GM18867 (cell line): ENCODE data around the gene HBS1L.

Experiments used
- ATAC-seq: cut with Tn5 transposase; IDR thresholded peaks from one replicate; pipeline ENCODE4 v1.9.1; 2021; ENCODE audit warnings: mild to moderate bottlenecking, moderate library complexity; ENCODE audit not compliant: unreplicated experiment

The HBS1L gene

DNA sequence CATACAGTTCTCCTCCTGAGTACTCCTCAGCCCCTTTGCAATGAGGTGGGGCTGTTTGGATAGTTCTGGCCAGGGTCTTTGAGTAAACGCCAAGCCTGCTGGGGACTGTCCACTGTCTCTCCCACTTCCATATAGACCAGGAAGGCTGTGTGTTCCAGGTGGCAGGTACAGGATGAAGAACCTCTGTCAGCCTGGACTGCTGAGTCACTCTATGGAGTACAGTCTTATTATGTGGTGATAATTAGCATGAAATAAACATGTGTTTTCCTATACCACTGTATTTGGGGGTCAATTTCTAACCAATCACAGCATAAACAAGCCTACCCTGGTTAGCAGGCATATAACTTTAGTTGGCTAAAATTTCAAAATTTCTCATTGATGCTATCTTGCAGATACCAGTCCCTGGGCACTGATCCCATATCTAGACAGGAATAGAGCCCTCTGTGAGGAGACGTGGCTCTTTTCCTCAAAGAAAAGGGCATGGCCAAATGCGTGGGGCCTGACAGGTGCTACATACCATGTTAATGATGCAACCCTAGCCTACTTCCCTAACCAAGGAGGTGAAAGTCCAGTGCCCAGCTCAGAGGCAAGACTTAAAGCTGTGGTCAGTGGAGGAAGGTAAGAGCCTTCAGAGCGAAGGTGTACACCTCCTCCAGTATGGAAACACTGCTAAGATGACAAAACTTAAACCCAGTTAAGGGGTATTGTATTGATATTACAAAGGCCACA, 100.2 kb downstream of the HBS1L start:
- no peak for ATAC-seq

DNA sequence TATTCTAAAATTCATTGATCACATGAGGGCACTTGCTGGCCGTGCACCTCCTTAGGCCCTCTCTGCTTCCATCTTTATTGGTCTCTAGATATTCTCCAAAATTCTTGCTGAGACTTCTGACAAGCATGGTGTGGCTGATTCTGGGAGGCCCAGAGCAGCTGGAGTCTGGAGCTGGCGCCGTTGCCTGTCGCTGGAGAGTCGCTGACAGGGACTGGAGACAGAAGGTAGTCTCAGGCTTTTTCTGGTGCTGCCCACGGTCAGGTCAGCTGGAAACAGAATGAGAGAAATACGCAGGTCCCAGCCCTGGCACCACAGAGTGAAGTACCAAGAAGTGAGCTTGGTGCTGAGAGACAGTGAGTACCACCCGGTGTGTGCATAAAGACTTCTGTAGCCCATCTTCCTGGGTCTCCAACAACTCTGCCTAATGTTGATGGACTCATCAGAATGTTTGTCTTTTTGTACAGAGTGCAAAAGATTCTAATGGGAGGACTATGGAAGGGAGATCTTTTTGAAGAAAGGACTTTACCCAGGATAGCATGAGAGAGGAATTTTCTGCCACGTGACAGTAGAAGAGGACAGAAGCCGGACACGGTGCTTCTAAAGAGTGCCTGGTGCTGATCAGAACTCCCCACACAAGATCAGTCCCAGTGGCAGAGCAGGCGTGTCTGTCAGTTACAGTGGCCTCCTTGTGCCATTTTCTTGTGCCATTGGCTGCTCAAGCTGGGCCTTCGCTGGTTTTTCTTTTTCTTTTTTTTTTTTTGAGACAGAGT, 102.9 kb downstream of the HBS1L start:
- no peak for ATAC-seq

DNA sequence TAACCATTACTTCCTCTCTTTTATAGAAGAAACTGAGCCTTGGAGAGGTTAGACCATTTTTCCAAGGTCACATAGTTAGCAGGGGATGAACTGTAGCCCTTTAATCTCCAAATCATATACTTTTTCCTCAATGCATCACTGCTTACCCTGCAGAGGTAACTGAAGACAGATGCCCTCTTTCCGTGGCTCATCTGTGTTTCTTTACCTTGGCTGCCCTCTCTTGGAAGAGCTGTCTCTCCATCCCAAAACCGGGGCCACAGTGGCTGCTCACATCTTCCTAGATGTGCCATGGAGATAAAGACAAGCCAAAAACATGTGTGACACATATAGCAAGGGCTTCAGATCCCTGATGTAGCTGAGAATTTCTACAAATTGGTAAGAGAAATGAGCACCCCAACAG, 104.1 kb downstream of the HBS1L start:
- ATAC-seq, result no peak

DNA sequence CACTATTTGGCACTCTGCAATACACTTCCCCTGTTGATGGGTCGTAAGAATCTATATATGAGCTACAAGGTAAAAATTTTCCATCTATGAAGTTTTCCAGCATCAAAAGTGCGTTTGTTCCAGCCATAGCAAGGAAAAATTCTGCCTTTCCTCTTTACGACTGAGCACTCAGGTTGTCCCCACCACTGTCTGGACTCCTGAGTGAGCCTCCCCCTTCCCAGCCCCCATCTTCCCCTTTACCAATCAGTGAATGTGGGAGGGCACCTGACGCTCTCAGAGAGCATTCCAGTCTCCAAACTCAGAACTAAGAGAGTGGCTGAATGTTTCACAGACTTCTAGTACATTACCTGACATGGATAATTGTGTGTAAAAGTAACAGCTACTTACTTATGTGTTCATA, 104.7 kb downstream of the HBS1L start, which contains the start of gene ALDH8A1:
Gene ALDH8A1, minus strand, starts transcription at position 175 of the 400 bp plus-strand sequence. Its CDS starts 48 bp downstream, at position 127.
- no peak for ATAC-seq

DNA sequence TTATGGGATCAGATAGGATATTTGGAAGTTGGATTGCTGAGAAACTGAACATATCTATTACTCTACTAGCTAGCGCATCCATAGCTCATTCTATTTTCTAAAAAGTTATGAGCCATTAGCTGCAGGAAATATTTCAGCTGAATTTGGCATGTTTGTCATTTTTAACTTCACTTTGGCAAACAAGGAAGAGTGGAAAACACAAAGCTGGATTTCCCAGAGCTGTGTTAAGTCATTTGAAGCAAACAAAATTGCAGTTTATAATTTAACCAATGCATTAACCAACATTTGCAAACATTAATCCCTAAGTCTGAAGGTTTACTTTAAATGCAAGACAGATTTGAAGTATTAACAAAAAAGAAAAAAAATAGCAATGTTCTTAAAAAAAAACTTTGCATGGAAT, 105.9 kb downstream of the HBS1L start:
- no peak for ATAC-seq

DNA sequence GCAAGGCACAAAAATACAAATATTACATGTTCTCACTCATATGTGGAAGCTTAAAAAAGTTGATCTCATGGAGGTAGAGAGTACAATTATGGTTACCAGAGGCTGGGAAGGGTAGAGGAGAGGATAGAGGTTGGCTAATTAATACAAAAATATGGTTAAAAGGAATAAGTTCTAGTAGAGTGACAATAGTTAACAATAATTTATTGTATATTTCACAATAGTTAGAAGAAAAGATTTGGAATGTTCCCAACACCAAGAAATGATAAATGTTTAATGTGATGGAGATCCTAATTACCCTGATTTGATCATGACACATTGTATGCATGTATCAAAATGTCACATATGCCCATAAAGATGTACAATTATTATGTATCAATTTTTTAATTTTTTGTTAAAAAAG, 106.5 kb downstream of the HBS1L start:
- no peak for ATAC-seq

DNA sequence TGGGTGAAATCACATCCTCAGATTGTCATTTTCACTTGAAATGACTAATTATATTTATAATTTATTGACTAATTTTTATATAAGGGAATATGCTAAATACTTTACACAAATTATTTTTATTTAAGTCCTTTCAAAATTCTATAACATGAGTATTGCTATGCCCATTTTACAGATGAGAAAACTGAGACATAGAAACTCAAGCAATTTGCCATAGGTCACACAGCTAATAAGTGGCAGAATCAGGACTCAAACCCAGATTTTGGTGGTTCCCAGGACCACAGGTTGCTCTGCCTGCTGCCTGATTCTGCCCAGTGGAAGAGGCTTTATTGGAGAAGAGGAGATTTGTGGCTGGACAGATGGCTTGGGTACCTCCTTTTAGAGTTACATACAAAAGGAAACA, 109.6 kb downstream of the HBS1L start:
- ATAC-seq, result no peak

DNA sequence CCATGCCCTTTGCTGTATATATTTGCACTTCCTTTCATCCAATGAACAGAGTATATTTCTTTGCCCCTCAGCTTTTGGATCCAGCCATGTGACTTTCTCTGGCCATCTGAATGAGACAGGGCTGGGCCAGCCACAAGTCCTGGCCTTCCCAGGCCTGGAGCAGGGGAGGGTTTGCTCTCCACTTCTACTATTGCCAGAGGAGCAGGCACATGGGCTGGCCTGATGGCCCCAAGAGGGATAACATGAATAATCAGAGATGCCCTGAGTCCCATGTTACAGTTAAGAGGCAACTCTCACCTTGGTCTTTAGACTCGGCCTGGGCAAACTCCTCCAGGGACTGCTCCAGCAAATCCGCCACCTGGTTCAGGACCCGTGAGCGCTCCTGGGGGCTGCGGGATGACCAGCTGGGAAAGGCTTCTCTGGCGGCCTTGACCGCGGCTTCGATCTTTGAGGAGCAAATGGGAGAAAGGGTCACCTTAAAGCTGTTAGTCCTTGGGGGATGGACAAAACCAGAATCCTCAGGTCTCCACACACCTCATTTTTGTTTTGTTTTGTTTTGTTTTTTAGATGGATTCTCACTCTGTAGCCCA, 111.0 kb downstream of the HBS1L start:
- ATAC-seq, result no peak

DNA sequence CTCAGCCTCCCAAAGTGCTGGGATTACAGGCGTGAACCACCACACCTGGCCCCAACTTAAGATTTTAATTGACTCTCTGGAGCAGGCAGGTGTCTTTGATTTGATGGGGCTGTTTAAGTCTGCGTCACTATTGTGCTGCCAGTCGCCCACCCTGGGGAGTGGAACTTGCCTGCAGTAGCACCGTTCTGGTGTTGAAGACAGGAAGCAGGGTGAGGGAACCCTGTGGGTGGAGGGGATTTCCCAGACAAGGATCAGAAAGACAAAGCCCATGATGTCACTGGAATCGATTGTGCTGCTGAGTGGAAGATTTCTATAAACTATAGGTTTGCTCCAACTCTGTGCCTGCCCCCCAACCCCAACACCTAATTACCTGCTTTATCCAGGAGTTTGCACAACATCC, 115.7 kb downstream of the HBS1L start:
- peak; percentile 60 for ATAC-seq

DNA sequence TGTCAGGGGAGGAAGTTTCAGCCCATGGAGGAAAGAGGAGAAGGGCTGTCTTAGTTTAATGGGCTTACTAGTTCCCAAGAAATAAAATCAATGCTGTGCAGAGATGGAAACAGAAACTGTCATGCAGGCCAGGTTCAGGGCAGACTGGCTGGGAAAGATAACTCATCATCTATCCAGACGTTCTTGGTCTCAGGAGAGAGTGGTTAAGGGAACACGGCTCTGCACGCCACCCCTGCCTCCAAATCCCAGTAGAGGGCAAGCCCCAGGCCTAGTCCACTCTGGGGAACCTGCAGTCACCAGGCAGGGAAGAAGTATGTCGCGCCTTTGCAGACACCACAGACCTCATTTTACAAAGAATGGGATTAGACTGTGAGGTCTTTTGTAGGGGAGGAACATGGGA, 117.2 kb downstream of the HBS1L start:
- no peak for ATAC-seq

DNA sequence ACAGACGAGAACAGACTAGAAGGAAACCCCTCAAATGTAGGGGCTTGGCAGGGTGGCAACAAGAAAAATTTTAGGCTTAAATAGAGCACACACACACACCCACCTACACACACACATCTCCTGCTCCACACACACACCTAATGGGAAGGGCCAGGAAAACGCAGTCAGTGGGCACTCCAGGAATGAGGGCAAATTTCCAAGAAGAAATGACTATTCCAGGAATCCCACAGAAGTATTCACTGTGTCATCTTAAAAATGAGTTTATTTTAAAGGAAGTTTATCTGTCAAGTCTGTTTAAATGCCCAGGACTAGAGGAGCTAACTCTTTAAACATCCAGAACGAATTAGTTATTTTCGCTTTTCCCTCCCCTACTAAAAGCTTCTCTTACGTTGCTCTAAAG, 117.7 kb downstream of the HBS1L start:
- no peak for ATAC-seq

DNA sequence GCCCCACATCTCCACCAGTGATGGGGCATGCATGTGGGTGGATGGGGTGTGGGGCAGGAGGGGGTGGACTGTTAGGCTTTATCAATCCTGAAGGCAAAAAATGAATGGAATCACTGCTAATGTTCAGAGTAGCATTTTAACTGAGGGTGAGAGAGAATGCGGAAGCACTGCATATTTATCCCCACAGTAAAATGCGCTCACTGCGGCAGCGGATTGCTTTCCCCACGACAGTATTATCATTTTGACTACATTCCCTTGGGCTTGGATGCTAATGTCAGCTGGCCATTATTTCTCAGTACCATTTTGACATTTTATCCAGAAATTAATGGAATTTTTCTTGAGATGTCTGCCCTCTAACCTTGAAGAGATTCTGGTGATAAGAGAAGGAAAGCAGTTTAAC, 118.1 kb downstream of the HBS1L start:
- no peak for ATAC-seq

DNA sequence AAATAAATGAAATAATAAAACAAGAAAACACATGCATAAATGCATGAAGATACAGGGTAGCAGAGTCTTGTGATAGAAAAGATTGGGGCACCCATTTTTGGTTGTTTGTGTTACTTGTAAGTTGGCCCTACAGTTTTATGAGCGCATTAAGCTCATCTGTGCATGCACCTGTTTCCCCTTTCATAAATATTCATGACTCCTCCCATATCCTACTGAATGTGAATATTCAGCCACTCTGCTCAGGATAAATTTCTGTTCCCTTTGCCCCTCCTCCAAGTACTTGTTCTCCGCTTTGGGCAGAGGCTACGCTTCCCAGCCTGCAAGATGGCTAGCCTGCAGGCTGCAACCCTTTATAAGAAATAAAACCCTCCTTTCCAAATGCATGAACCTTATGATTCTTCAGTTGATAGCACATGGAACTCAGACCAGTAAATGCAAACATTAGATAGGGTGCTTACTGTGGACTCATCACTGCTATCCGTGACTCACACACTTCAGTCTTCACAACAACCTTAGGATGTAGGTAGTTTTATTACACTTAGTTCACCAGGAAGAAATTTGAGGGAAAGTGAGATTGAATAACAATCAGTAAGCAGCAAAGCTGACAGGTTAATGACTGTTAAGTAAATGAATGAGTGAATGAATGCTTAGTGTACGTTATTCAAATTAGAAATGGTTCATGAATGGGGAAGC, 119.7 kb downstream of the HBS1L start:
- ATAC-seq, result no peak

DNA sequence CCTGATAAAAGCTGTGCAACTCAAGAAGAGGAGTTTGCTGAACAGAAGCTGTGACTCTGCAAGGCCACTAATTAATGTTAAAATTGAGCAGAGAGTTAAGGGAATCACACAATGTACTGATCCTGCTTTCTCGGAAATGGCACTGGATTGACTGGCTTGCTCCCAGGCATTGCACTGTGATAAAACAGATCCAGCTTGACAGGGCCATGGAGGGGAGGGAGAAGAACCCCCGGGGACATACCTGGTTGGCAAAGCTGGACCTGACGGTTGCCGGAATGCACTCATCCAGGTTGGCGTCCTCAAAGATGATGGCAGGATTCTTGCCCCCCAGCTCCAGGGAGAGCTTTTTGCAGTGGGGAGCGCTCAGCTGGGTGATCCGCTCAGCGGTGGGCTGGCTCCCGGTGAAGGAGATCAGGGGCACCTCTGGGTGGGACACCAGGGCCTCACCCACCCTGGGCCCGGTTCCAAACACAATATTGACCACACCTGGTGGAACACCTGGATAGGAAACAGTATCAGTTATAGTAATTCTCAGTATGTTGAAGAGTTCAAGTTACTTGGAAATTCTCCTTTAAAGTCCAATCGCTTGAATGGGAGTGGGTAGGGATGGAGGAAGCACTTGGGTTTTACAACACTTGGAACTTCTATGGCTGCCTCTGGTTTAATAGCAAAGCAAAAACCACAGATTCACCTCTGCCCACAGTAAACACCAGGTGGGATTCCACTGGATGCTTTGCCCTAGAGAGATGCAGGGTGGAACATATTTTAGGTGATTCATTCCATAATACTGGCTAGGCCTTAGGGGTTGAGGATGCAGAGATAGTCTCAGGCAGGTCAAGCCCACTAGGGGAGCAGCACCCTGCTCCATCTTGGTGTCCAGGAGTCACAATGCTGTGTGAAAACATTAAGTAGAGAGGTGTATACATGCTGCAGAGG, 121.8 kb downstream of the HBS1L start:
- no peak for ATAC-seq

DNA sequence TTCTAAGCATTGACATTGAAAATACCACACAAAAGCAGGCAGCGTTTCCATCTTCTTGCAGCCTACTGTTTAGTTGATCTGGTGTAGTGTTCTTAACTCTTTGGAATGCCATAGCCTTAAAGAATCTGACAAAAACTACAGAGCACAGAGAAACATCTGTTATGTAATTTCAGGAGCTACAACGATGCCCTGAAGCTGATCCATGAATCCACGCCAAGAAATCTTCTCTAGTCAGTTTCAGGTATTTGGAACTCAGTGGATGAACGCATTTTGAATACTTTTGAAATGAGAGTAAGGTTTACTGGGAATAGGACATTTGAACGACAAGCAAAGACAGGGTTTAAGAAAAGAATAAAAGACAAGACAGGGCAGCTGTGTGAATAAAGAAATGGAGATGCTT, 122.5 kb downstream of the HBS1L start:
- no peak for ATAC-seq

DNA sequence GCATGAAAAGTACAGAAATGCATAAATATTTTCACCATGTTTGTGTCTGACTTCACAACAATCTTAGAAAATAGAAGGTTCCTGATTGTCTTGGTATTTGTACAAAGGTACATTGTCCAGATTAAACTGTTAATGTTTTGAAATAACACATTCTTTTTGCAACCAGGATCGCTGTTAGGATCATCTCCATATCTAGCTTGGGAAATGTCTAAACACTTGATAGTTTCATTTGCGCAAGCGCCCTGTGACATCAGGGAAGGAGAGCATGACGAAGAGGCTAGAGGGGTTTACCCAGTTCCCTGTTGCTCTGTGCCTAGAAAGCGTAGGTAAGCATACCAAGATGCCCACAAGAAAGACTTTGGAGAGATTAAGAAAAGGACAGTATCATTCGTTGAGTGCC, 124.2 kb downstream of the HBS1L start:
- no peak for ATAC-seq

DNA sequence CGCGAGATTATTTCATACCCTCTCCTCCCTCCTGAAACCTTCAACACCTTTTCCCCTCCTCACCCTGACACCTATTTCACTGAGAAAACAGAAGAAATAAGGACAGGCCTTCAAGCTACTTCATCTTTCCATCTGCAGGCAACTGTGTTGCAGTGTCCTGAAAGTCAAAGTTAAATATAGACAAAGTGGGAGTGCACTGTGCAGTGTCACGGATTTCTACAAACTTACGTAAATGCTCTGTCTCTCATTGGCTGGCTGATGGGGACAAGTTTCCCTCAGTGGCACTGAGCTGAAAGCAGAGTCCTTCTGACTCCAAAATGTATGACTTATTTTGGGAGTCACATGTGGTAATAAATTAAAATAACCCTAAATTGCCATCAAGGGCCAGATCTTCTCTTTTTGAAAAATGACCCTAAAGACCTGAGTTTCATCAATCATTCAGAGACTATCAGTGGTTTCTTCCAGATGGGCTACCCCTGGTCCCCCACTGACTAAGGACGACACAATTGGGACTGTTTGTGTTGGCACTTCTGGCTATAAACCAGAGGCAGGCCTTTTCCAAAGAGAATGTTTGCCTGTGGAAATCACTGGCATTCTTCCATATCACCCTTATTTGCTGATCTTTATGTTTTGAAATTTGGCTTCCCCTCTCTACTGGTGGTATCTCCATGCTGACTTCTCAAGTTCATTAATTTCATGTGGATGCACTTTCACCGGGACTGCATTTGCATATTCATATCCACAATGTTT, 126.3 kb downstream of the HBS1L start:
- ATAC-seq, result no peak

DNA sequence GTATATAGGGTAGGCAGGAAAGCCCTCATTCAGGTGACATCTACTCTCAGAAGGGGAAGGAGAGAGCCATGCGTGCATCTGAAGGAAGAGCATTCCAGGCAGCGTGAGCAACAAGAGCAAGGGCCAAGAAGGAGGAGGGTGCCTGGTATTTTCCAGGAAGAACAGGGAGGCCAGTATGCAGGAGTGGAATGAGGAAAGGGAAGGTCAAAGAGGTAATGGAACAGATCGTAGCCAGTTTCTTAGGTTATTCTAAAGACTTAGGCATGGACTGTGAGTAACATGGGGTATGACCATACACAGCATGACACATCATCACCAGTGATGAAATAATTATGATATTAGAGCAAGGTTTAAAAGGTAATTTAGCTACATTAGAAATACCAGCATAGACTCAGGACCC, 128.8 kb downstream of the HBS1L start:
- ATAC-seq, result no peak

DNA sequence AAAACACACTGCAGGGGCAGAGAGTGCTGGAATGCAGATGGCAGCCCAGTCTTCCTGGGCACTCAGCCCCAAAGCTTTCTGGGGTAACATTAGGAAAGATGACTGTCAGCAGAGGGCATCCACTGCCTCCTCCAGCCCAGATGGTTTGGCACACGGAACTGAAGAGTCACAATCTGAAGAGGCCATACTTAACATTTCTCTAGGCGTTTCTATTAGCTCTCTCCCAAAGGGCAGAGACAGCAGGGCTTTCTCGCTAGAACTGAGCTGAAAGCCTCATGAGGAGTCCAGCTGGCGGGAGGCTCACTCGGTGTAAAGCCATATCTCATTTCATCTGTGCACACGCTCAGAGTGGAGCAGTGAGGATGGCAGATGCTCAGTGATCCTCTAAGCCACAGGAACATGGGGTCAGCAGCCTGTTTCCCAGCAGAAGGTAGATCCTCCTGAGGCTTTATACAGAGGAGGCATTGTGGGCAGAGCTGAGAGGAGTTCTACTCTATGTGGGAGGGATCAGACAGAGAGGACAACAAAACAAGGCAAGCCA, 132.8 kb downstream of the HBS1L start:
- no peak for ATAC-seq
